Measurements from ENCODE around the gene FAM219A. TPM values are rescaled to one million over a fixed set of nuclear protein-coding genes. Genes with fewer than 3 reads are reported as not detected.

Gene FAM219A
- total RNA-seq, 4 donors from 2014 or later: 4.0 to 7.6 (median 5.2) TPM

DNA sequence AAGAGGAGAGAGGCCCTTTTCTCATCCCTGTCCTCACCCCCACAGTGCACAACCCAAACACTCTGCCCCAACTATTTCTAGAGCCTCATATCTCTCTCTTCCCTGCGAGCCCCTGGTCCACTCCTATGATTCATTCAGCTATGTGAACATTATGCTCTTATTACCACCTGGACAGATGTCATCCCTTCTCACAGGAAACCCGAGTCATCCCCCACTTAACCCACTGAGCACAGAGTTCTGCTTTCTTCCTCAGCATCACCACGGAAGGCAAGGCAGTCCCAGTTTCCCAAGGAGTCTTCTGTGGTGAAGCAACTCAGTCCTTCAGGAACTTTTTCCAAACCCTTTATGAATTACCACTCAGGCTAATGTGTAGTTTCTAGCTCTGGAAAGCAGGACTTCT is 1.6 kb upstream of the FAM219A start:
- no peaks in the 10 kb centered on the region for H3K36me3 ChIP-seq
- H3K4me1 ChIP-seq: peaks cover 10 to 27% (median 15%) of the 10 kb centered on the region in 3 donors
- H3K4me3 ChIP-seq: no peak overlapping the region
- H3K27me3 ChIP-seq: no peaks in the 10 kb centered on the region
- intact Hi-C loops (cut with DNase I): no loop called here
- TF ChIP-seq, protein P1, sequence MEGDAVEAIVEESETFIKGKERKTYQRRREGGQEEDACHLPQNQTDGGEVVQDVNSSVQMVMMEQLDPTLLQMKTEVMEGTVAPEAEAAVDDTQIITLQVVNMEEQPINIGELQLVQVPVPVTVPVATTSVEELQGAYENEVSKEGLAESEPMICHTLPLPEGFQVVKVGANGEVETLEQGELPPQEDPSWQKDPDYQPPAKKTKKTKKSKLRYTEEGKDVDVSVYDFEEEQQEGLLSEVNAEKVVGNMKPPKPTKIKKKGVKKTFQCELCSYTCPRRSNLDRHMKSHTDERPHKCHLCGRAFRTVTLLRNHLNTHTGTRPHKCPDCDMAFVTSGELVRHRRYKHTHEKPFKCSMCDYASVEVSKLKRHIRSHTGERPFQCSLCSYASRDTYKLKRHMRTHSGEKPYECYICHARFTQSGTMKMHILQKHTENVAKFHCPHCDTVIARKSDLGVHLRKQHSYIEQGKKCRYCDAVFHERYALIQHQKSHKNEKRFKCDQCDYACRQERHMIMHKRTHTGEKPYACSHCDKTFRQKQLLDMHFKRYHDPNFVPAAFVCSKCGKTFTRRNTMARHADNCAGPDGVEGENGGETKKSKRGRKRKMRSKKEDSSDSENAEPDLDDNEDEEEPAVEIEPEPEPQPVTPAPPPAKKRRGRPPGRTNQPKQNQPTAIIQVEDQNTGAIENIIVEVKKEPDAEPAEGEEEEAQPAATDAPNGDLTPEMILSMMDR (IDR thresholded peaks at IDR 0.05): no peak
- no peak for TF ChIP-seq POLR2A (IDR thresholded peaks at IDR 0.05)
- no peak overlapping the region for H3K27ac ChIP-seq
- DNase-seq: no peak
- 37% methylated on average over 3 of the region's 3 CpGs for whole genome bisulfite sequencing, 2 donors
- H3K9me3 ChIP-seq: no peaks in the 10 kb centered on the region

DNA sequence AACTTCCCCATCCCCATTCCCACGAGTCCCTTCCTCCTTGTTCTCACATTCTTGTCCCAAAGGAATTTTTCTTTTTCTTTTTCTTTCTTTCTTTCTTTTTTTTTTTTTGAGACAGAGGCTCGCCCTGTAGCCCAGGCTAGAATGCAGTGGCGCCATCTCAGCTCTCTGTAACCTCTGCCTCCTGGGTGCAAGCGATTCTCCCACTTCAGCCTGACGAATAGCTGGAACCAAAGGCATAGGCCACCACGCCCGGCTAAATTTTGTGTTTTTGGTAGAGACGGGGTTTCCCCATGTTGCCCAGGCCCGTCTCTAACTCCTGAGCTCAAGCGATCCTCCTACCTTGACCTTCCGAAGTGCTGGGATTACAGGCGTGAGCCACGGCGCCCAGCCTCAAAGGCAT is 986 bp upstream of the FAM219A start:
- no peak overlapping the region for H3K27ac ChIP-seq
- H3K4me3 ChIP-seq: no peak overlapping the region
- DNase-seq: no peak
- no peaks in the 10 kb centered on the region for H3K36me3 ChIP-seq
- TF ChIP-seq, protein P1 (IDR thresholded peaks at IDR 0.05): no peak
- TF ChIP-seq POLR2A (IDR thresholded peaks at IDR 0.05): no peak
- 76 to 78% methylated on average over 9 to 11 of the region's 14 CpGs for WGBS, 2 donors
- H3K4me1 ChIP-seq: peaks cover 13 to 32% (median 15%) of the 10 kb centered on the region in 3 donors
- H3K27me3 ChIP-seq: no peaks in the 10 kb centered on the region
- H3K9me3 ChIP-seq: no peaks in the 10 kb centered on the region
- intact Hi-C loops (cut with DNase I): no loop called here

DNA sequence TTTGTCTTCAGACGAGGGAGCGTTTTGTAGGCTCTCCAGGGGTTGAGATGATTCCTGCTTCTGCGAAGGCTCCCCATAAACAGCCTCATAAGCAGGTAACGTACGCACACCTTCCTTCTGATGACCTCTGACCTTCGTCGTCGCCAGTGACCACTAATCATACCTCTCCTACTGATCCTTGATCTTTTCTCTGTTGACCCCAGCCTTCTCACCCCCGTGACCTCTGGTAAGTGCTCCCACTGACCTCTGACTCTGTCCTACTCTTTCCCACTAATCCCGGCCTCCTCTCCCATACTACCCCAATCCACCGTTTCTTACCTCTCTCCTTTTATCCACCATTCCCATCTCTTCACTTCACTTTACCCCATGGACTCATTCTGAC is 580 bp upstream of the FAM219A start:
- Histone ChIP-seq H3K27me3 (no peaks in the 10 kb centered on the region), H3K9me3 (no peaks in the 10 kb centered on the region), H3K27ac (no peak overlapping the region), H3K36me3 (no peaks in the 10 kb centered on the region), H3K4me3 (peak overlapping the region in 3 of 4 donors; percentile 70 to 93 (median 74)), H3K4me1 (peaks cover 15 to 36% (median 15%) of the 10 kb centered on the region in 3 donors)
- TF ChIP-seq, protein P1 (IDR thresholded peaks at IDR 0.05): no peak
- no peak for TF ChIP-seq POLR2A (IDR thresholded peaks at IDR 0.05)
- intact Hi-C loops (cut with DNase I): no loop called here
- DNase-seq: no peak
- 10 to 19% methylated on average over 11 of the region's 11 CpGs for WGBS, 2 donors

DNA sequence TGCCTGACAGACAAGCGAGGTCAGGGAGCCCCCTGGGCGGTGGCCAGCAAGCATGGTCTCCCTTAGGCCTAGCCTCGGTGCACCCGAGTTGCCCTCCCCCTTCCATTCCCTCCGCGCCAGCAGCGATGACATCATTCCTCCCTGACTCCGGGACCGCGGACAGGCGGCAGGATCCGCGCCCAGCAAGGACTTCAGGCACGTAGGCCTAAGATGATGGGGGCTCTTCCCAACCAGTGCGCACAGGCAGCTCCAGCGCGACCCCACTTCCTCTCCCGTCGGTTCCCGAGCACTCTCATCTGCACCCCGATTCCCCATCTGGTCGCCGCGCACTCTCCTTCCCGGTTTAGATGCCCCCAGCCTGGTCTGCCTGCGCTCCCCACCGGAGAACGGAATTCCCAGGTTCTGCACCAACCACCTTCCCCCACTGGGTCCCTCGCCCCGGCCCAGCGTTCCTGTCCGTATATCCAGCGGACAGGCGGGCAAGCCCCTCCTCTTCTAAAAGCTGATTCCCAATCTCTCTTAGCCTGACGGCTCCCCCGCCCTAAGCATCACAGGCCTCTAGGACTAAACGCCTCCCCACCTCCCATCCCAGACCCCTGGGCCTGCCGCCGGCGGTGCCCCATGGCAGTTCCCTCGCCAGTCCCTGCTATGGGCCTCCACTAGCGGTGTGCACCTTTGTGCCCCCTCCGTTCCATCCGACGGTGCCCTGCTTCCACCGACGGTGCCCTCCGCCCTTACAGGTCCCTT is 931 bp downstream of the FAM219A start:
- peak in 1 of 4 donors; percentile 25 for TF ChIP-seq POLR2A (IDR thresholded peaks at IDR 0.05)
- TF ChIP-seq, protein P1 (IDR thresholded peaks at IDR 0.05): no peak
- Histone ChIP-seq H3K9me3 (no peaks in the 10 kb centered on the region), H3K27ac (peak overlapping the region; percentile 72 to 93 (median 86)), H3K4me3 (peak overlapping the region; percentile 70 to 93 (median 74)), H3K27me3 (no peaks in the 10 kb centered on the region), H3K36me3 (no peaks in the 10 kb centered on the region), H3K4me1 (peaks cover 15 to 43% (median 15%) of the 10 kb centered on the region in 3 donors)
- WGBS, 2 donors: 9 to 19% methylated on average over 29 to 46 of the region's 48 CpGs
- intact Hi-C loops (cut with DNase I): no loop called here
- no peak for DNase-seq

DNA sequence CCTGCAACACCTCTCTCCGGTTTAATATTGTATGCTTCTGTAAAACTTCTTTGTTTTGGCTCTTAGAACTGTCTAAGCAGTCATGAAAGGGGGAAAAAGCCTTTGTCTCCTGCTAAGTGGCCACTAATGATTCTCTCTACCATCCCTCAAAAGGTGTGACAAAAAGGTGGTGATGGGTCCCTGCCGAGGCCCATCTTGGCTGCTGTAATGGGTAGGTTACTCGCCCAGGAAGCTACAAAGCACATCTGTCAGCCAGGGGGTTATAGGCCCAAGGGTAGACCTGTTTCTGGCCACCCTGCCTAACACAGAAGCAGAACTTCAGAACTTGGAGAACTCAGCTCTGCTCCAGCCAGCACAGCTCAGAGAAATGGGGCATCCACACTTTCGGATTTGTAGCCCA is 1.6 kb downstream of the FAM219A start:
- H3K4me3 ChIP-seq: peak overlapping the region; percentile 70 to 93 (median 74)
- H3K27ac ChIP-seq: peak overlapping the region in 3 of 4 donors; percentile 72 to 93 (median 89)
- intact Hi-C loops (cut with DNase I): no loop called here
- TF ChIP-seq, protein P1 (IDR thresholded peaks at IDR 0.05): no peak
- no peak for TF ChIP-seq POLR2A (IDR thresholded peaks at IDR 0.05)
- no peaks in the 10 kb centered on the region for H3K36me3 ChIP-seq
- H3K27me3 ChIP-seq: no peaks in the 10 kb centered on the region
- no peak for DNase-seq
- whole genome bisulfite sequencing, 2 donors: 35 to 41% methylated on average over 2 to 4 of the region's 4 CpGs
- H3K4me1 ChIP-seq: peaks cover 15 to 50% (median 15%) of the 10 kb centered on the region in 3 donors
- no peaks in the 10 kb centered on the region for H3K9me3 ChIP-seq

All from esophagus squamous epithelium (tissue), 5 donors.